SJCRH30 (cell line): ENCODE measurements around the gene MX1. TPM values are rescaled to one million over a fixed set of nuclear protein-coding genes. Genes with fewer than 3 reads are reported as not detected.

ENCODE experiments used
- DNase-seq, 2 experiments: peaks; one replicate each; pipeline ENCODE4 v3.0.0-alpha.2; 2015 to 2020
- H3K27ac ChIP-seq: fragments of 250-450 bp; sonication (Bioruptor Pico); 2 replicates; pipeline ENCODE4 v1.5.1; 2020; ENCODE audit warnings: mild to moderate bottlenecking, moderate library complexity
- H3K27me3 ChIP-seq: fragments of 250-450 bp; sonication (Bioruptor Pico); 2 replicates; pipeline ENCODE4 v1.5.1; 2020; ENCODE audit warnings: mild to moderate bottlenecking, moderate library complexity
- H3K36me3 ChIP-seq: fragments of 250-450 bp; sonication (Bioruptor Pico); 2 replicates; pipeline ENCODE4 v1.5.1; 2020; ENCODE audit warnings: mild to moderate bottlenecking, moderate library complexity
- H3K4me1 ChIP-seq: fragments of 250-450 bp; sonication (Bioruptor Pico); 2 replicates; pipeline ENCODE4 v1.5.1; 2020; ENCODE audit warnings: mild to moderate bottlenecking, moderate library complexity
- H3K4me3 ChIP-seq: fragments of 250-450 bp; sonication (Bioruptor Pico); 2 replicates; pipeline ENCODE4 v1.5.1; 2020; ENCODE audit warnings: mild to moderate bottlenecking, moderate library complexity
- H3K9me3 ChIP-seq: fragments of 250-450 bp; sonication (Bioruptor Pico); replicated peaks from 2 replicates; pipeline ENCODE4 v1.5.1; 2020; ENCODE audit warnings: mild to moderate bottlenecking, moderate library complexity
- total RNA-seq: library from RNA; depleted of rRNA; stranded (reverse); fragments of >200 nt; shearing (Covaris generic); gene quantifications from 2 replicates; pipeline ENCODE4 v1.2.3, GENCODE V29; 2014

MX1 gene
- total RNA-seq, 1 experiment from 2014 or later: not detected

DNA sequence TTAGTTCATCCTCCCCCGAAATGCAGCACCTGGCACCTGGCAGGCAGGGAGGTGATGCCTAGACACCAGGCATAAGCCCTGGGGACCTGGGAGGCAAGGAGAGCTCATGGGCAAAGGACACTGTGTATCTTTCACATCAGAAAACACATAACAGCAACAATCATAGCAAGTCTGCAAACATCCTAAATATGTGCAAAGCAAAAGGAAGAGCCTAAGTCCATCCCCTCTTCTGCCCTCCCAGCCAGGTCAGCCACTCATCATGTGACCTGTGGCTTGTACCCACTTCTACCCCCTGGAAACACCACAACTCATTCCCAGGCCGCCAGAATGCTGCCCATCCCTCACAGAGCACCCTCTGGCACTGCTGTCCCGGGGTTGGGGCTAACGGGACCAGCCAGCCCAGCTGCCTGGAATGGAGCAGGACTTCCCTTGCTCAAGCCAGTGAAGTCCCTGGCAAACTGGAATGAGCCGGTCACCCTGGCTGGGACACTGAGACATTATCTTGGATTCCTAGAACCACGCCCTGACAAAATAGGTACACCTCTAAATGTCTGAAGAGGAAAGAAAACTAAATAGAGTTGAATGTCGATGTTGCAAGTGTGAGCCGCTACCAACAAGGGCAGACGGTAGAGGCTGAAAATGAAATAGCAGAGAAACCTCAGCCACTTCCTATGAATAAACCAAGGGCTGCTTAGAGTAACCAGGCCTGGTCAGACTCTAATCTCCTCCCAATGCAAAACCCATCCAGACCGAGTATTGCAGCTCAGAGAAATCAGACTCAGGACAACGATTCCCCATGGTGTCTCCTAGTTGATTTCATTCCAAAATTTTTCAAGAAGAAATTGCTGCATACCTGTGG lies 52.5 kb downstream of the MX1 start:
- H3K4me3 ChIP-seq: no peak overlapping the region
- peaks cover 4% of the 10 kb centered on the region for H3K27me3 ChIP-seq
- DNase-seq: no peak
- no peaks in the 10 kb centered on the region for H3K4me1 ChIP-seq
- no peaks in the 10 kb centered on the region for H3K9me3 ChIP-seq
- no peaks in the 10 kb centered on the region for H3K36me3 ChIP-seq
- H3K27ac ChIP-seq: no peak overlapping the region

DNA sequence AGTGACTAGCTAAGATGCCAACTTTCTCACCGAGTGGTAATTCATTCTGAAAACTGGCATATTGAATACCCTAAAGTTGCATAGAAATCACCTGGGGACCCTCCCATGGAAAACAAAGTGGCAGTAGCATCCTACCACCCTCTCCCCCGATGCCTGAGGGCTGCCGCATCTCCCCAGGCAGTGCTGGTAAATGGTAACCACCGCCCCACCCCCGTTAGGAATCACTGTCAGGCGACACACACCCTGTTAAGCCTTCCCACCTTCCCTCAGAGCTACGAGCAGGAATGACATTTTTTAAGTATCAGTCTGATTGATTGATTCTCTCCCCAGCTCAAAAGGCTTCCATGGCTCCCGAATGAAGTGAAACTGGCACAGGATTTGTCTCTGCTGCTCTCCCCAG lies 53.6 kb downstream of the MX1 start:
- H3K27me3 ChIP-seq: peaks cover 4% of the 10 kb centered on the region
- H3K9me3 ChIP-seq: no peaks in the 10 kb centered on the region
- no peak overlapping the region for H3K4me3 ChIP-seq
- H3K27ac ChIP-seq: no peak overlapping the region
- H3K4me1 ChIP-seq: no peaks in the 10 kb centered on the region
- no peak for DNase-seq
- no peaks in the 10 kb centered on the region for H3K36me3 ChIP-seq

DNA sequence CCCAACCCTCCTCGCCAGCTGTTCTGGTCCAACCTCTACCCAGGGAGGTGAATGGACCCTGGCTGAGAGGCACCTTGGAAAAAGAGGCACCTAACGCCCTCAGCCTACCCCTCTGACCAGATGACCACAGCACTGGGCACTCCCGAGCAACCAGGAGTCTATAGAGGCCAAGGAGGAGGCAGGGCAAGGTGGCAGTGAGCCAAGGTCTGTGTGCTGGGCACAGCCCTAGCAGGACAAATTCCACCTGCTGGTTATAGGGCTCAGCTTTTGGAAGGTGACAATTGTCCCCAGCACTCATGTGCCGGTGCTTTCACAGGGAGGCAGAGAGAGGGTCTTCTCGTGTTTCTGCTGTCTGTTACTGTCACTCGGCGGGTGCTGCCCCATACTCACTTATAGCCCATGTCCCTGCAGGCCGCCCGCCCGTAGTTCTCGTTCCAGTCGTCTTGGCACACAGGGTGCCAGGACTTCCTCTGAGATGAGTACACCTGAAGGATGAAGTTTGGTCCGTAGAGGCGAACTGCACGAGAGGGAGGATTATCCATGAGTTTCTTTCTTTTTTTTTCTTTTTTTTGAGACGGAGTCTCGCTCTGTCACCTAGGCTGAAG lies 54.1 kb downstream of the MX1 start:
- no peaks in the 10 kb centered on the region for H3K9me3 ChIP-seq
- no peak for DNase-seq
- H3K4me3 ChIP-seq: no peak overlapping the region
- no peak overlapping the region for H3K27ac ChIP-seq
- no peaks in the 10 kb centered on the region for H3K36me3 ChIP-seq
- H3K27me3 ChIP-seq: peaks cover 4% of the 10 kb centered on the region
- H3K4me1 ChIP-seq: no peaks in the 10 kb centered on the region

DNA sequence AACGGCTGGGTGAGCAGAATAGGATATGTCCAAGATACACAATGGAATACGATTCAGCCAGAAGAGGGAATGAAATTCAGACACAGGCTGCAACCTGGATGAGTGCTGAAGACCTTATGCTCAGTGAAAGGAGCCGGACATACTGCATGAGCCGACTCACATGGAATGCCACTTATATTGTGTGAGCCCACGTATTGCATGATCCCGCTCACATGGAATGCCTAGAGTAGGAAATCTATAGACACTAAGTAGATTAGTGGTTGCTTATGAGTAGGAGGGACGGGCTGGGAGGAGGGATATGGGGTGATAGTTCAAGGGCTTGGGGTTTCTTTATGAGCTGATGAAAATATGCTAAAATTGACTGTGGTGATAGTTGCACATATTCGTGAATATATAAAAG lies 55.2 kb downstream of the MX1 start:
- no peak for DNase-seq
- Histone ChIP-seq H3K27me3 (peaks cover 4% of the 10 kb centered on the region), H3K9me3 (no peaks in the 10 kb centered on the region), H3K4me1 (no peaks in the 10 kb centered on the region), H3K27ac (no peak overlapping the region), H3K36me3 (no peaks in the 10 kb centered on the region), H3K4me3 (no peak overlapping the region)

DNA sequence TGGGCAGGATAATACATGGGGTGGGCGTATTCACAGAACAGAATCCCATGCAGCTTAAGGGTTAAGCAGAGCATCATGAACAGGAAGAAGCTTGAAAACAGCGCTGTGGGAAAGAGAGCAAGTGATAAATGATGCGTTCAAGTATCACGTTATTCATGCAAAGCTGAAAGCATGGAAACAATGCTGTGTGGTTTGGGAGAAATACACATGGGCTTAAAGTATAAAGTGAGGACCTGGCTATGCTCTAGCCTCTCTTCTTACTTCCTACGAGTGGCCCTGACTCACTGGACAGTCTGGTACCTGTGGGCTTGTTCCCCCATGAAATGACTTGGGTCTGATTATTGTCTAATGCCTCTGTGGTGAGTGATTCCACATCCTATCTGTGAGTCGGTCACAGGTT lies 56.3 kb downstream of the MX1 start:
- no peak overlapping the region for H3K27ac ChIP-seq

DNA sequence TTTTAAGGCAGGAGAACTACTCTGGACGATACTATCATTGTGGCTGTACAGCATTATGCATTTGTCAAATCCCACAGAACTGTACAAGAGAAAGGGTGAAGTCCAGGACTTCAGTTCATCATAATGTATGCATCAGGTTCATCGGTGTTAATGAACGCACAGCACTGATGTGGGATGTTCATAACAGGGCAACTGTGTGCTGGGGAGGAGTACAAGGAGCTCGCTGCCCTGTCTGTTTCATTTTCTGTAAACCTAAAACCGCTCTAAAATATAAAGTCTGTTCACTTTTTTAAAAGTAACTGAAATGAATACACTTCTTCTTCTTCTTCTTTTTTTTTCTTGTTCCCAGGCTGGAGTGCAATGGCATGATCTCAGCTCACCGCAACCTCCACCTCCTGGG lies 56.9 kb downstream of the MX1 start:
- no peaks in the 10 kb centered on the region for H3K9me3 ChIP-seq
- H3K4me1 ChIP-seq: no peaks in the 10 kb centered on the region
- H3K4me3 ChIP-seq: no peak overlapping the region
- no peak for DNase-seq
- no peak overlapping the region for H3K27ac ChIP-seq
- H3K36me3 ChIP-seq: no peaks in the 10 kb centered on the region
- peaks cover 4% of the 10 kb centered on the region for H3K27me3 ChIP-seq

More for the DNA sequence above, 56.3 kb downstream of the MX1 start:
- no peaks in the 10 kb centered on the region for H3K36me3 ChIP-seq
- no peaks in the 10 kb centered on the region for H3K9me3 ChIP-seq
- no peak for DNase-seq
- H3K4me3 ChIP-seq: no peak overlapping the region
- H3K4me1 ChIP-seq: no peaks in the 10 kb centered on the region
- peaks cover 4% of the 10 kb centered on the region for H3K27me3 ChIP-seq

DNA sequence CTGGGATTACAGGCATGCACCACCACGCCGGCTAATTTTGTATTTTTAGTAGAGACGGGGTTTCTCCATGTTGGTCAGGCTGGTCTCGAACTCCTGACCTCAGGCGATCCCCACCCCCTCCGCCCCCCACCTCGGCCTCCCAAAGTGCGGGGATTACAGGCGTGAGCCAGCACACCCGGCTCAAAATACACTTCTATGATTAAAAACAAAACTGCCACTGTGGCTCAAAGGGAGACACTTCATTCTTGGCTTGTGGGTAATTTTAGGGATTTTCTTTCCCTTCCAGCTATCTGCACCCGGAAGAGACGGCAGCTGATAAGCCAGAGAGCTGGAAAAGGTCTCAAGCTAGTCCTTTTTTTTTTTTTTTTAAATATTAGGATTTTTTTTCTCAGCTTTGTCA lies 57.4 kb downstream of the MX1 start:
- H3K36me3 ChIP-seq: no peaks in the 10 kb centered on the region
- H3K9me3 ChIP-seq: no peaks in the 10 kb centered on the region
- H3K4me3 ChIP-seq: no peak overlapping the region
- H3K27me3 ChIP-seq: peaks cover 4% of the 10 kb centered on the region
- H3K4me1 ChIP-seq: no peaks in the 10 kb centered on the region
- H3K27ac ChIP-seq: no peak overlapping the region
- DNase-seq: no peak

DNA sequence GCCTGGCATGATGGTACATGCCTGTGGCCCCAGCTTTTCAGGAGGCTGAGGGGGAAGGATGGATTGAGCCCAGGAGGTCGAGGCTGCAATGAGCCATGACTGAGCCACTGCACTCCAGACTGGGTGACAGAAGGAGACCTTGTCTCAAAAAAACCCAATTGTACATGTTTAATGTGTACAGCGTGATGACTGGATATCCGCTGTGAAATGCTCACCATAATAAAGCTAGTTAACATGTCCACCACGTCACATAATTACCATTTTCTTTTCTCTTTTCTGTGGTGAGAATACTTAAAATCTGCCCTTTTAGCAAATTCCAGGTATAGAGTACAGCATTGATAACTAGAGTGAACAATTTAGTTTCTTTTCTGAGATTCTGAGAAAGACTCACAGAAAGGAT lies 57.9 kb downstream of the MX1 start:
- DNase-seq: no peak
- H3K4me3 ChIP-seq: no peak overlapping the region
- H3K4me1 ChIP-seq: no peaks in the 10 kb centered on the region
- no peak overlapping the region for H3K27ac ChIP-seq
- H3K36me3 ChIP-seq: no peaks in the 10 kb centered on the region
- no peaks in the 10 kb centered on the region; the same call in none of the 2 replicates for H3K27me3 ChIP-seq
- H3K9me3 ChIP-seq: no peaks in the 10 kb centered on the region

DNA sequence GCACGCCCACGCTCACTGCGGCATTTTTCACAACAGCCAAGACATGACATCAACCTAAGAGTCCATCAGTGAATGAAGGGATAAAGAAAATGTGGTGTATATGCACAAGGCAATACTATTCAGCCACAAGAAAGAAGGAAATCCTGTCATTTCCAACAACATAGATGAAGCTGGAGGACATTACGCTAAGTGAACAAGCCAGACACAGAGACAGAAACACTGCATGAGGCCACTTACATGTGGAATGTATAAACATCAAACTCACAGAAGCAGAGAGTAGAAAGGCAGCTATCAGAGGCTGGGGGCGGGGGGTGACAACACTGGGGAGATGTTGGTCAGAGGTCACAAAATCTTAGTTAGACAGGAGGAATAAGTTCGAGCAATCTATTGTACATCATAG lies 61.0 kb downstream of the MX1 start:
- Histone ChIP-seq H3K4me1 (no peaks in the 10 kb centered on the region), H3K27ac (no peak overlapping the region), H3K9me3 (no peaks in the 10 kb centered on the region), H3K27me3 (no peaks in the 10 kb centered on the region; the same call in none of the 2 replicates), H3K4me3 (no peak overlapping the region), H3K36me3 (no peaks in the 10 kb centered on the region)
- no peak for DNase-seq

DNA sequence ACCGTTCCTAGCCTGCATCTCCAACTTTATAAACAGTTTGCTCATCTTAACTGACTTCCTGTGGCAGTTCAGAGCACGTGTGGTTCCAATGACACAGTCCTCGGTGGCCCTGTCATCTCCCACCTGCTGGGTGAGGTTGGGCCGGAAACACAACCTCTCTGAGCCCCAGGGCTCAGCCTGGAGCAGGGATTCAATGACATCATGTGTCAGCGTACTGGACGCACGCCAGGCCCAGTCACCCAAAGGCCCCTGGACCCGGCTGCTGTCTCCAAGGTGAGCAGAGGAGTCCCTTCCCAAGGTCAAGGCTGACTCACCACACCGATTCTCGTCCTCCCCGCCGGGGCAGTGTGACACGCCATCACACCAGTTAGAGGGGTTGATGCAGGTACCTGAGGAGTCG lies 62.0 kb downstream of the MX1 start:
- no peak overlapping the region for H3K27ac ChIP-seq
- H3K4me3 ChIP-seq: no peak overlapping the region
- no peaks in the 10 kb centered on the region for H3K4me1 ChIP-seq
- DNase-seq: no peak
- H3K36me3 ChIP-seq: no peaks in the 10 kb centered on the region
- H3K27me3 ChIP-seq: no peaks in the 10 kb centered on the region
- no peaks in the 10 kb centered on the region for H3K9me3 ChIP-seq

DNA sequence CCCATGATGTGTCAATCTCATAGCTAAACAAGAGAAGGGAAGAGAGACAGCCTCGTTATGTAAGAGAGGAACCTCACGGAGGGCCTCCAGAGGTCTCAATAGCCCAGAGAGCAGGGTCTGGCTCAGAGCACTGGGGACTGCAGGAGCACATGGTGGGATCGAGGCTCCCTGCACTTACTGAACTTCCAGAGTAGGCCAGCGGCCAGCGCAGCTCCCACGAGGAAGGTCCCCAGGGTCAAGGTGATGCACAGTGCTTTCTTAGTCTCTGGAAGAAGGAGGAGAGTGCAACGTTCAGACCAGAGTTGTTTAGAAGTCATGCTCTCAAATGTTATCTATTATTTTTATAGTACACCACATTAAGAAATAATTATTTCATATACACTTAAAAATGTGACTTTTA lies 63.3 kb downstream of the MX1 start:
- H3K36me3 ChIP-seq: no peaks in the 10 kb centered on the region
- no peaks in the 10 kb centered on the region for H3K27me3 ChIP-seq
- H3K4me3 ChIP-seq: no peak overlapping the region
- H3K9me3 ChIP-seq: no peaks in the 10 kb centered on the region
- DNase-seq: no peak
- H3K27ac ChIP-seq: no peak overlapping the region
- no peaks in the 10 kb centered on the region for H3K4me1 ChIP-seq

DNA sequence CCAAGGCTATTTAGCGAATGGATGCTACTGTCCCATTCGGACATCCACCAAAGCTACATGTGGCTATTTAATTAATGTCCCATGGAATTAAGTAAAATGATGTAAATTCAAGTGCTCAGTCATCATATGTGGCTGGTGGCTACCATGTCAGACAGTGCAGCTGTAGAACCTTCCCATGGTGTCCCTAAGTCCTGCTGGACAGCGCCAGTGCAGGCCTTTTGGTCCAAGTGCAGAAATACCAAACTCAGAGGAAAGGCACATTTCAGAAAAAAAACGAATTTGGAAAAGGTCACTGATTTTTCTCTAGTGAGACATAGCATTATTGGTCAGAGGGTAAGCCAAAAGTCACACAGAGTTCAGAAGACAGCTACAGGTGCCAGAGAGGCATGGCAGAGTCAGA lies 64.3 kb downstream of the MX1 start:
- H3K27ac ChIP-seq: no peak overlapping the region
- no peaks in the 10 kb centered on the region for H3K4me1 ChIP-seq
- DNase-seq: no peak
- H3K27me3 ChIP-seq: no peaks in the 10 kb centered on the region
- H3K36me3 ChIP-seq: no peaks in the 10 kb centered on the region
- H3K9me3 ChIP-seq: no peaks in the 10 kb centered on the region
- H3K4me3 ChIP-seq: no peak overlapping the region

DNA sequence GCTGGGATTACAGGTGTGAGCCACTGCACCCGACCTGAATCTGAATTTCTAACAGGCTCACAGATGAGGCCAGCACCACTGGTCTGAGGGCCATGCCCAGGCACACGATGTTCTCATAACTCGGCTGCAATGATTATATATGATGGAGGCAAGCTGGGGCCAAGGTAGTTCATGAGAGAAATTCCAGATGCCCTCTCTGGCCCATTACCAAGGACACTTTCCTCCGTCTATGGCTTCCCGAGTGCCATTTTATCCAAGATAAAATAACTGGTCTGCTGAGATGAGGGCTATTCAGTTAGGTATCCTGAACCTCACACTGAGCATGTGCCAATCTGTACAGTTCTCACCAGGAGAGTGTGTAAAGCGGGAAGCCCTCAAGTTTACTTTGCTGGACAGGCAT lies 65.4 kb downstream of the MX1 start:
- Histone ChIP-seq H3K27me3 (no peaks in the 10 kb centered on the region), H3K4me3 (no peak overlapping the region), H3K9me3 (no peaks in the 10 kb centered on the region), H3K36me3 (no peaks in the 10 kb centered on the region), H3K4me1 (no peaks in the 10 kb centered on the region), H3K27ac (no peak overlapping the region)
- DNase-seq: no peak

DNA sequence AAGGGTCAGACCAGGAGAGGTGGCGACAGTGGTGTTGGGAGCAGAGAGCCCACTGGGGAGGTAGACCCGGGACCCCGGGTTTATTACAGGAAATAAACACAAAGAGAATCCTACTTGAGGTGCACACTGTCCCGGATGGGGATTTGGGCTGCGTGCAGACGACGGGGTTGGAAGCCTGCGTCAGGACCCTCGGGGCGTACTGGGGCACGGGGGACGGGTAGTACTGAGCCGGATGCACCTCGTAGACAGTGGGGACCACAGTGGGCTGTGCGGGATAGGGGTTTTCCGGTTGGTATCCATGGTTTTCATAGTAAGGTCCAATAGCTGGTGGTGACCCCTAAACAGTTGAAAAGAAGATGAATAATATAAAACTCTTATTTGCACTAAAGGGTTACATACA lies 68.2 kb downstream of the MX1 start:
- Histone ChIP-seq H3K9me3 (no peaks in the 10 kb centered on the region), H3K27ac (no peak overlapping the region), H3K27me3 (no peaks in the 10 kb centered on the region), H3K4me3 (no peak overlapping the region), H3K36me3 (no peaks in the 10 kb centered on the region), H3K4me1 (no peaks in the 10 kb centered on the region)
- DNase-seq: no peak

DNA sequence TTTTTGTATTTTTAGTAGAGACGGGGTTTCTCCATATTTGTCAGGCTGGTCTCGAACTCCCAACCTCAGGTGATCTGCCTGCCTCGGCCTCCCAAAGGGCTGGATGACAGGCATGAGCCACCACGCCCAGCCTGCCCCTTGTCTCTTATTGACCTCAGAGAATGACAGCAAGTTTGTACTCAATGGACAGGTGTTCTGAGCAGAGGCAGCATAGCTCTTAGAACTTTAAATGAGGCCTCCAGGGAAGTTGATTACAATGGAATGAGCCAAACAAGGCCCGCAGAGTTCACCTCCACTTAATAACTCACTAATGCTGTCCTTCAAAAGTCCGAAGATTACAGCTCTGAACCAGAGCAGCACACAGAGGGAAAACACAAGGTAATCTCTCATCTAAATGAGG lies 71.0 kb downstream of the MX1 start:
- no peak for DNase-seq
- Histone ChIP-seq H3K36me3 (no peaks in the 10 kb centered on the region), H3K4me1 (no peaks in the 10 kb centered on the region), H3K4me3 (no peak overlapping the region), H3K27ac (no peak overlapping the region), H3K9me3 (no peaks in the 10 kb centered on the region), H3K27me3 (no peaks in the 10 kb centered on the region)

DNA sequence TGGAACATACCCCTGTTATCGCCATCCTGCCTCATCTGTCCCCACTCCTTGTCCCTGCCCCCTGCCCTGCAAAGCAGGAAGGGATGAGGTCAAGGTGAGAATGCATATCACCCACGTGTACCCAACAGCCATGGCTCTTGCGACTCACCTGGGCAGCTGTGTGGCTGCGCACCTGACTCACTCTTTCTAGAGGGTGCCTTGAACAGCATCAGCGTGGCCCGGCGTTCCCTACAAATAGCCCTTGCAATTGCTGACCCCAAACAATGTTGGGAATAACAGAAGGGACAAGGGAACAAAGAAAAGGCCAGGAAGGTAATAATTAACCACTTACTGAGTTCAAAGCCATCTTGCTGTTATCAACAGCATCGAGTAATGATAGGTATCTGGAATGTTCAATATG lies 71.7 kb downstream of the MX1 start:
- no peak overlapping the region for H3K27ac ChIP-seq
- no peaks in the 10 kb centered on the region for H3K9me3 ChIP-seq
- no peak overlapping the region for H3K4me3 ChIP-seq
- no peaks in the 10 kb centered on the region for H3K27me3 ChIP-seq
- H3K36me3 ChIP-seq: no peaks in the 10 kb centered on the region
- no peaks in the 10 kb centered on the region for H3K4me1 ChIP-seq
- no peak for DNase-seq
